NB4 (cell line): ENCODE results near the gene PDGFB.

Experiments used
- DNase-seq: peaks from one replicate; pipeline ENCODE4 v3.0.0; 2010; ENCODE audit warnings: low read depth
- H3K4me3 ChIP-seq: one replicate; pipeline ENCODE4 v1.5.1; 2011; ENCODE audit warnings: mild to moderate bottlenecking, low read depth, low read length, moderate library complexity
- CTCF ChIP-seq: IDR thresholded peaks from one replicate; pipeline ENCODE4 v1.5.1; 2012; ENCODE audit warnings: low read depth, low read length
- MAX ChIP-seq: IDR thresholded peaks from 2 replicates; pipeline ENCODE4 v1.6.1; 2011; ENCODE audit warnings: low read depth, low read length
- MYC ChIP-seq: IDR thresholded peaks from 2 replicates; pipeline ENCODE4 v1.6.1; 2011; ENCODE audit warnings: low read depth, low read length
- POLR2A ChIP-seq: IDR thresholded peaks from 2 replicates; pipeline ENCODE4 v1.6.1; 2011; ENCODE audit warnings: mild to moderate bottlenecking; ENCODE audit not compliant: insufficient read length; ENCODE audit errors: extremely low read depth

The PDGFB gene

GRCh38 chr22:39246690-39247332 is 2.0 kb upstream of the PDGFB start:
- TF ChIP-seq CTCF (no peak), MYC (no peak), MAX (no peak), POLR2A (no peak)
- no peak for DNase-seq
- no peak overlapping the region for H3K4me3 ChIP-seq

GRCh38 chr22:39246217-39246616 is 1.4 kb upstream of the PDGFB start:
- TF ChIP-seq CTCF (no peak), MYC (no peak), POLR2A (no peak), MAX (no peak)
- DNase-seq: no peak
- no peak overlapping the region for H3K4me3 ChIP-seq

GRCh38 chr22:39245130-39246039 is 603 bp upstream of the PDGFB start:
- TF ChIP-seq MYC: no peak
- TF ChIP-seq MAX: no peak
- no peak for TF ChIP-seq CTCF
- no peak for TF ChIP-seq POLR2A
- no peak overlapping the region for H3K4me3 ChIP-seq
- no peak for DNase-seq

- TF ChIP-seq CTCF (no peak), MAX (no peak), MYC (no peak), POLR2A (no peak)
- H3K4me3 ChIP-seq: no peak overlapping the region
- no peak for DNase-seq
Observed at GRCh38 chr22:39244136-39244495, 666 bp downstream of the PDGFB start.

GRCh38 chr22:39243439-39244135 is 1.2 kb downstream of the PDGFB start:
- TF ChIP-seq MAX: no peak
- TF ChIP-seq POLR2A: no peak
- no peak for TF ChIP-seq MYC
- TF ChIP-seq CTCF: no peak
- no peak for DNase-seq
- H3K4me3 ChIP-seq: no peak overlapping the region
